ENCODE results near the gene NRAP.

NRAP gene

GRCh38 chr10:113663908-113664307, at the start of gene NRAP:
Gene NRAP (minus strand): TSS chr10:113664041. CDS start chr10:113663882, 159 bp downstream.
- no peak for DNase-seq

GRCh38 chr10:113713640-113713982, 49.8 kb upstream of the NRAP start:
- DNase-seq = no peak

DNA sequence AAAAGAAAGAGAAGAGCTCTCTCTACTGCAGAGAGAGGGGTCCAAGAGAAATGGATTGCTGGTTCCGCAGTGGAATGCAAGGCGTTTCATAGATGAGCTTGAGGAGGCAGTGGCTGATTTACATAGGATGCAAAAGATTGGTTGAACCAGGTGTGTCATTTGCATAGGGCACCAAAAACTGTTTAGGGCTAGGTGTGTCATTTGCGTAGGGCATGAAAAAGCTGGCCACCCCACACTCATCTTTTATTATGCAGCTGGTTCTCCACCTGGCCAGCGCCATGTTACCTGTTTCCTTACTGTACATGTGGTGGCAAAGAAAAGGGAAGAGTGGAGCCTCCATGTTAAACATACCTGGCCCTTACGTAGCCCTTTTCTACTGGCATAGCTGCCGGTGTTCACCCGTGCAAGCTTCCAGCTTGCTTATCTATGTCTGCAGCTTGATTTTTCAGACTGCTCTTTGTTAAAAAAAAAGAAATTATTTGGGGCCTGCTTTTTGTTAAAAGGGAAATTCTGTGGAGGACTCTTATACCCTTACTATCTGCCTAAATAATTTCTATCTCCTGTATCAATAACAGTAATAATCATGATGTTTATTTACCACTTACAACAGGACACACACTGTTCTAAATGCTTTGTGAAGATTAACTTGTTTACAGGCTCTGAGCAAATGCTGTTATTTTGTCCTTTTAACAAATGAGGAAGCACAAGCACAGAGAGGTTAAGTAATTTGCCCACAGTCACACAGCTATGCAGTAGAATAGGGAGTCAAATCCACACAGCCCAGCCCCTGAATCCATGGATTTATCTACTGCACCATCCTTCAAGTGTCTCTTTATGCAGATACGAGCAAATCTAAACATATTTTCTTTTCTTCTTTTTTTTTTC, 49.2 kb upstream of the NRAP start:
- no peak for DNase-seq

DNA sequence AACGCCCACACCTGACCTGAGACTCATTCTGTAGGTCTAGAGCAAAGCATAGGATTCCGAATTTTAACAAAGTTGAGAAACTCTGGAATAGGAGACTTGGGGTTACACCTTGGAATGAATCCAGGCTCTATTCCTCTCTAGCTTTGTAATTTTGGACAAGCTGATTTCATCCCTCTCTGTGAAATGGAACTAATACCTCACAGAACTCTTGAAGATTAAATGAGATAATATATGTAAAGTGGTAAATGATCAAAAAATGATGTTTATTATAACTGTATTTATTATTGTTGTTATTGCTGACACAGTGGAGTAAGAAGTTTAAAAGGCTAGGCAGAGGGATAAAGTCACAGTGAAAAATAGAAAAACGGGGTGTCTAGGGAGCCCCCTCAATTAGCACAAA, 48.2 kb upstream of the NRAP start:
- no peak for DNase-seq

GRCh38 chr10:113711142-113711541, 47.3 kb upstream of the NRAP start:
- no peak for DNase-seq

DNA sequence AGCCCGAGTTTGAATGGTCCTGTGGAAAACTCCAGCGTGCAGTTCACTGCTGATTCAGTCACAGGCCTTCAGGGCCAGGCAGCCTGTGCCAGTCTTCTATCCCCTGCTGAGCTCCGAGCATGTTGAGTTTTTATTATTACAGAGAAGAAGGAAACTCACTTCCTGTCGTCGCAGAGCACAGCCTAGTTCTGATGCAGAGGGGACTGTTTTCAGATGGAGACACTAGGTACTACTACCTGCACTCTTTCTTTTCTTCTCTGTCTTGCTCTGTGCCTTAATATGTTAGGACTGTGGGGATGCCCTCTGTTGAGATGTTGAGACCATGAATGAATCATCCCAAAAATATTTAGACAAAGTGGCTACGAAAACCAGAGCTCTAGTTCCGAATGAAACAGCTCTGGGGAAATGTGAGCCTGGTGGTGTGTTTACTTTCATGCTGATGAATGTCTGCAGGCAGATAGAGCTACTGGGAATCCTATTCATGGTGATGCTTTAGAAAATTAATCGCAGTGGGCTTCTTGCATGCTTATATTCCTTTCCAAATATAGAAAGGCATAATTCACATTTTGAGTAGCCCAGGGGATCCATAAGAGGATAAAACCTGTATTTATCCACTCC, 45.5 kb upstream of the NRAP start:
- peak; percentile 24 for DNase-seq

DNA sequence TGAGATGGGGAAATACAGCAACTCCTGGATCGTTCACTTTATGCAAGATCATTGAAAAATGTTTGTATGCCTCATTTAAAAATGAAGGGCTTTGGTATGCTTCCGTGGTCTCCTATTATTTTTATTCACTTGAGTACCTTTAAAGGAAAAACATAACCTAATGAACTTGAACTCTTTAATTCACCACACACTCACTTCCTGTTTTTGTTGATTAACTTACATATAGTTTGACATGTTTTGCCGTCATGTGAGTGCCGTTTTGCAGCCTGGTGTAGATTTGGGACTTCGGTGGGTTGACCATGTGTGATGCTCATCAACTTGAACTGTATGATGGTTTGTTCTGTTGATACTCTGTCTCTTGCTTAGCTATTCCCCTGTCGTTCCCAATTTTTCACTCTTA, 44.8 kb upstream of the NRAP start:
- no peak for DNase-seq

DNA sequence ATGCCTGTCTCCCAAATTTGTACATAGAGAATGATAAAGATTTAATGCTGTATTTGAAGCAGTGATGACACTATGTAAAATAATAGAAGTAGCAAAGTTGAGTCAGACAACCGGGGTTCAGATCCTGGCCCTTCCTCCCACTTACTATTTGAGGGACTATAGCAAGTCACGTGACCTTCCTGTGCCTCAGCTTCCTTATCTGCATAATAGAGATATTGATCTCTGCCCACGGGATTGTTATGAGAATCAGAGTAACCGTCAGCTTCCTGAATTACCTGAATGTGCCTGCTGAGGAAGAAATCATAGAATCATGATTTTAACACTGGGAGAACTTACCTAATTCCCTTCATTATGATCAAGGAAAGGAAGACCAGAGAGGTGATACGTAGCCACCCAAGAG, 42.8 kb upstream of the NRAP start:
- DNase-seq = no peak

DNA sequence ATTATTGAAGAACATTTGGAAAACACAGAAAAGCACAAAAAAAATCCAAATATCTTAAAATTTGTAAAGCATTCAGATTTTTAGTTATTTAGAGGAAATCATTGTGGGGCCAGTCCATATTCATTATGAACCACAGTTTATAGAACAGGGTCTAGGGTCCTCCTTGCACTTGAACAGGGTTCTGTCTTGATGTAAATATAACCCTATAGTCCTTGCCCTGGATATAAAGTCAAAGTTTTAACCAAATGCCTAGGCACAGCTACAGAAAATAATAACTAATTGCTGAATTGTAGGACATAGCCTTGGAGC, 41.5 kb upstream of the NRAP start:
- DNase-seq = no peak

DNA sequence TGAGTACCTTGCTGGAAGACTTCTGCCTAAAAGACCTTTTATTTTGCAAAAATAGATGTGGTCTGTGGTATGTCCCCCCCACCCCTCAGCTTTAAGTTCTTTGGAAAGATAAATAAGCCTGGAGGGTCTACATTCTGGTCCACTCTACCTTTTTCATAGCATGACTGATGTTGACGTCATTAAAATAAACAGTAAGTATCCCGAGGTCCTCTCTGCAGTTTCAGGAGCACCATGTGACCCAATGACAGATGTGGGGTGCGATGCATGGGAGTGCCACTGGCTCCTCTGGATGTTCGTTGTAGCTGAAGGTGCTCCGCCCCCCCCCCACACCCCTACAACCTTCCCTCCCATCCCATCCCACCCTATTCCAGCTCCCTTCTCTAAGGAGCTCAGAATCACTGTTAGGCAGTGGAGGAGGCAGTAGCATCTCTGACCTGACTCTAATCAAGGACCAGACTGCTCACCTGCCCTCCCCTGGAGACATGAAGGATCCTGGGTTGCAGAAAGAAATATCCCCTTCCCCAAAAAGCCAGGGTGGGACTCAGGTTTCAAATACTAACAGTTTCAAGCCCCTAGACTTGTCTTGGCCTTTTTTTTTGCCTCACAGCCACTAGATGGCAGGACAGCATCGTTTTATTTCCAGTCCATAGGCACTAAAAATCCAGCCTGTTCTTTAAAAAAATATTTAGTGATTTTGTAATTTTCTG, 40.9 kb upstream of the NRAP start:
- peak; percentile 11 for DNase-seq

DNA sequence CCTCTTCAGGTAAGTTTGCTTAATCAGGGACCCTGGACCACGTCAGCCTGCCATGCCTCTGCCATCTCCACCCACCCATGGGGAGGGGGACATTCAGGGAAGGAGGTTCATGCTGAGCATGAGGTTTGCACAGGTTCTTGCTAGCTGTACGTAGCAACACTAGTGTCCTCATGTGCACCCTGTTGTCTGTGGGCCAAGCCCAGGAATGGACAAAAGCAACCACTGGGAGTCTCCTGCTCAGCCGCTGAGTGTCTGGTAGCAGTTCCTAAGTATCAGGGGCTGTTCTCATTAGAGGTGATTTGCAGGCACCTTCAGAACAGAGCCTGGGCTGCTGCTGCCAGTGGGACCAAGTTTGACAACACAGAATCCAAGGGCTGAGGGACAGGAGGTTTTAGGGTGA, 33.8 kb upstream of the NRAP start:
- no peak for DNase-seq

GRCh38 chr10:113695691-113696090, 31.9 kb upstream of the NRAP start:
- DNase-seq = no peak

DNA sequence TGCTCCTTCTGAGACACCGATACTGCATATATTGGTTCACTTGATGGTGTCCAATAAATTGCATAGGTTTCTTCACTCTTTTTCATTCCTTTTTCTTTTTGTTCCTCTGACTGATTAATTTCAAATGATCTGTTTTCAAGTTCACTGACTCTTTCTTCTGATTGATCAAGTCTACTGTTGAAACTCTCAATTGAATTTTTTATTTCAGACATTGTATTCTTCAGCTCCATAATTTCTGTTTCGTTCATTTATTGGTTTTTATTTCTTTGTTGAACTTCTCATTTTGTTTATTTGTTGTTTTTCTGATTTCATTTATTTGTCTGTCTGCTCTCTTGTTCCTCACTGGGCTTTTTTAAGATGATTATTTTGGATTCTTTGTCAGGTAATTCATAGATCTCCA, 29.5 kb upstream of the NRAP start:
- DNase-seq = no peak

DNA sequence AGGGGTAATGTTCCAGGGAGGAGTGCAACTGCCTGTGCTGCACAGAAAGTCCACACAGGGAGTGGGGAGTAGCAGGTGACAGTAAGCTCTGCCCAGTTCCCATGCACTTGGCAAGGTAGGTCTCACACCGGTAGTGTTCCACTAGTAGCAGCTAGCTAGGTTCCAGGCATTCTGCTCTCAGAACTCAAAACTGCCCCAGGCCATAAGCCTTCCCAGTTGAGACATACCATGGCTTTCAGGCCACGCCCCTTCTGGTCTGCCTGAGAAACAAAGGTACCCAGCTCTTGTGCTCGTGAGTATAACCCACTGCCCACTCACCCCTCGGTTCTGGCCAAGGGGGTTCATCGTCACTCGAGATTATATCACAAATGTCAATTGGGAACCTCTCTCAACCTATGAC, 28.4 kb upstream of the NRAP start:
- no peak for DNase-seq

DNA sequence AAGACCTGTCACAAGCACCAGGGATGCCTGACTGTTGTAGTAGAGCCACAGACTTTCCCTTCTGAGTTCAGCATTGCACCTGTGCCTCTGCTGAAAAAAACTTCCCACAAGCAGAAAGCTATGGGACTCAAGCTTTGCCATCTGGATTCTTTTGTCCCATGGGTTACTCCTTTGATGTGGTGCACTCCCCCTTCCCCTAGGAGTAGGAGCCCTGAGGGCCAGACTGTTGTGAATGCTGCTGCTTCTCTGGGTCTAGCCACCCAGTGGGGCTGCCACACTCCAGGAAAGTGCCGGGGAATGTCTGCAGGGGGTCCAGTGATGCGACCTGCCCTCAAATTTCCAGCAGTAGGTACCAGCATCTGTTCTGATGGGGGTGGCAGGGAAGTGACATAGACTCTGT, 27.5 kb upstream of the NRAP start:
- no peak for DNase-seq

GRCh38 chr10:113690749-113691148, 26.9 kb upstream of the NRAP start:
- no peak for DNase-seq

- DNase-seq = no peak
Measured at GRCh38 chr10:113689574-113689973, 25.7 kb upstream of the NRAP start.

GRCh38 chr10:113689057-113689456, 25.2 kb upstream of the NRAP start:
- DNase-seq = no peak

GRCh38 chr10:113687037-113687436, 23.2 kb upstream of the NRAP start:
- no peak for DNase-seq

DNA sequence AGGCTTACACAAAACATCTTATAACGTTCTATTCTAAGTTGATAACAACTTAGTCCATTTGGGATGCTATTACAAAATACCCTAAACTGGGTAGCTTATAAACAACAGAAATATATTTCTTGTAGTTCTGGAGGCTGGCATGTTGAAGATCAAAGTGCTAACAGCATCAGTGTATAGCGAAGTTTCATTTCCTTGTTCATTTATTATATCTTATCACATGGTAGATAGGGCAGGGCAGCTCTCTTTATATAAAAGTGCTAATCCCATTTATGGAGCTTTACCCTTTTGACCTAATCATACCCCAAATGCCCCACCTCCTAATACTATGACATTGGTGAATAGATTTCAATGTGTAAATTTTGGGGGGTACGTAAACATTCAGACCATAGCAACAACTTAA, 22.2 kb upstream of the NRAP start:
- no peak for DNase-seq

DNA sequence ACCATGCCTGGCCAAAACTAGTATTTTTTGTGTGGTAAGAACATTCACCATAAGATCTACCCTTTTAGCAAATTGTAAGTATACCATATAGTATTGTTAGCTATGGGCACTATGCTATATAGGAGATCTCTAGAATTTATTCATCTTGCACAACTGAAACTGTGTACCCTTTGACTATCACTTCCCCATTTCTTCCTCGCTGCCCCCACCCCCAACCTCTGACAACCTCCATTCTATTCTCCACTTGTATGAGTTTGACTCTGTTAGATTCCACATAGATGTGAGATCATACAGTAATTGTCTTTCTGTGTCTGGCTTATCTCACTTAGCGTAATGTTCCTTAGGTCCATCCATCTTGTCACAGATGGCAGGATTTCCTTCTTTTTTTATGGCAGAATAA, 19.5 kb upstream of the NRAP start:
- DNase-seq = no peak

- no peak for DNase-seq
Measured at GRCh38 chr10:113681533-113682470, 18.0 kb upstream of the NRAP start.

All from DMS153 (cell line).